DMS 273 (cell line): ENCODE results near the gene CAMTA1.
"Not testable (repeated sequence)": the region's sequence is repeated elsewhere in the genome, so short reads cannot be mapped to it uniquely, and the experiment has no call there.

Experiments
- DNase-seq: peaks from one replicate; lab custom pipeline; 2025; ENCODE audit not compliant: unreplicated experiment; lab: John Stamatoyannopoulos, UW

CAMTA1 gene

DNA sequence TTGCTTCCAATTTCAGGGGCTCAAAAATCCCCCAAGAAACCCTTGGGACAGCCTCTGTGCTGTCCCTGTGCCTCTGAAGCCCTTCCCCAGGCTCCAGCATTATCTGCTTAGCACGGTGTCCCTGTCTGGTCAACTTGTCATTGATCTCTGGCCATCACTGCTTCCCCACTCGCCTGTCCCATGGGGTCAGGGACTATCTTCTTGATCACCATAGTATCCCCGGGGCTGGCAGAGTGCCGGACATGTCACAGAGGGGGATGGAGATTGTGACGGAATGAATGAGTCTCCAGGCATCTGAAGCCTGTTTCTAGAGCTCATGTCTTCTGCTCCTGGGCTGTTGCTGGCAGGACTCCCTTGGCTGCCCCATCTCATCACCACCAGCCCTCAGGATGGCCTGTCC is 886.4 kb downstream of the CAMTA1 start:
- no peak for DNase-seq

GRCh38 chr1:7672864-7673263 is 887.6 kb downstream of the CAMTA1 start:
- no peak for DNase-seq

- no peak for DNase-seq
These were observed 889.7 kb downstream of the CAMTA1 start for GRCh38 chr1:7674972-7675371.

GRCh38 chr1:7675431-7676273 is 890.4 kb downstream of the CAMTA1 start:
- no peak for DNase-seq

DNA sequence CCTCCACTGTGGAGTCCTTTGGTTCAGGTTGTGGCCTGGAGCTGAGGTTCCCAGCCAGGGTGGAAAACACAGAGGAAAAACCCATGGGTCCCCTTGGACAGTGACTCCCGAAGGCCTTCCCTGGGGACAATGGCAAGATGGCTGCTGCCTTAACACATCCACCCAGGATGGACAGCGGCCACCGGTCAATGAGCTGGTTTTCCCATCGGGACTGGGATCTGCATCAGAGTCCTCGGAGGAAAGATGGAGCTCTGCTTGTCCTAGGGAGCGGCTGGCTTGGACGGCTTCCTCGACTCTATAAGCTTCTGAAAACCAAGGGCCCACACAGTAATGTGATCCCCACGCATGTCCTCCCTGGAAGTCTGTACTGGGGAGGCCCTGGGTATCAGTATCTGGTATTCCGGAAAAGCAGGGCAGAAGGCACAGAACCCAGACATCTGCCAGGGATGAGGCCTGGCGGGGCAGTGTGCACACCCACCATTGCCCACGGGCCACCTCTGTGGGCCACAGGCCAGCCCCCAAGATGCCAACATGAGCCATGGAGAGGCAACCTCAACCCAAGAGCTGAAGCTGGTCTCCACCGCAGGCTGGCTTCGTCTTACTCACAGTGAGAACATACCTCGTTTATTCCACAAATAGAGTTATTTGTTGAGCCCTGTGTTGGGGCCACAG is 891.2 kb downstream of the CAMTA1 start:
- DNase-seq: no peak

DNA sequence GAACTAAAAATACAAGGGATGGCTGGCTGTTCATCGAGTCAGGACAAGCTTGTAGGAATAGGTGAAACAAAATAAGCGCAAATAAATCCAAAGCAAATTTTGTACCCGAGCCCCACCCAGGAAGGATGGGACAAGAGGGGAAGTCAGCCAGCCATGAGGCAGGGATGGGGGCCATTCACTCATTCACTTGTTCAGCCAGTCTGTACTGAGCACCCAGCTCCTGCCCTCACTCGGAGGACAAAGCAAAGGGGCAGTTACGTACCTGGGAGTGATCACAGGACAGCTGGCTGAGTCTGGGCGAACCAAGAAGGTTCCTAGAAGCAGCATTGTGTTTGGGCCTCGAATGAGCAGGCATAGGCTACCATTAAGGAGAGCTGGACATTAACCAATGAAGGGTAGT is 891.9 kb downstream of the CAMTA1 start:
- DNase-seq: no peak

- no peak for DNase-seq
These were observed 892.6 kb downstream of the CAMTA1 start for GRCh38 chr1:7677815-7678214.

- no peak for DNase-seq
These were observed 893.4 kb downstream of the CAMTA1 start for GRCh38 chr1:7678491-7679158.

DNA sequence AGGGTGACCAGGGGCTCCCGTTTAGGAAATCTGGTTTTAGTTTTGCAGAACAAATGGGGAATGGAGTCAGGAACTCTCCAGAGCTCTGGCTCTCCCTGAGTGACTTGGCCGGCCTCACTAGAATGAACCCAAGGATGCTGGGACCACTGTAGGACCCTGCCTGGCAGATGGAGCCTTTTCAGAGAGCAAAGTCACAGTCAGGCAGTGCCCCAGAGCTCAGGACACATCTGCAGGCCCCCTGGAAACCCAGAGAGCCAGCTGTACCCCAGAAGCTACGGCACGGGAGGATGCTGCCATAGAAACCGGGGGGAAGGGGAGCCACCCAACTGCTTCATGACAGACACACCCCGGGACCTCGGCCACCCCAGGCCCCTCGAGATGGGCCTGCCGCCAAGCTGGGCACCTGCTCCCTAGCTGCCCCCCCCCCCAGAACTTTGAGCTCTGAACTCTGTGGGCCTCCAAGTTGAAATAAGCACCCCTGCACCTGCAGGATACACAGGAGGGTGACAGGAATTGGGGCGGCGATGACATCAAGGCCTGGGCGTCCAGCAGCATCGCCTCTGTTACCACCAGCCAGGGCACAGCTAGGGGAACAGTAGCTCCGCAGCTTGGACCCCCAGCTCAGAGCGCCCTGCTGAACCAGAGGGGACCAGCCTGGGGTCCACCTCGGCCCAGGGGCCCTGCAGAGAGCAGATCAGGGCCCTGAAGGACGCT is 894.1 kb downstream of the CAMTA1 start:
- no peak for DNase-seq

- no peak for DNase-seq
These were observed 894.6 kb downstream of the CAMTA1 start for GRCh38 chr1:7679873-7680206.

- DNase-seq: peak; percentile 68
These were observed 895.1 kb downstream of the CAMTA1 start for GRCh38 chr1:7680207-7680954.

DNA sequence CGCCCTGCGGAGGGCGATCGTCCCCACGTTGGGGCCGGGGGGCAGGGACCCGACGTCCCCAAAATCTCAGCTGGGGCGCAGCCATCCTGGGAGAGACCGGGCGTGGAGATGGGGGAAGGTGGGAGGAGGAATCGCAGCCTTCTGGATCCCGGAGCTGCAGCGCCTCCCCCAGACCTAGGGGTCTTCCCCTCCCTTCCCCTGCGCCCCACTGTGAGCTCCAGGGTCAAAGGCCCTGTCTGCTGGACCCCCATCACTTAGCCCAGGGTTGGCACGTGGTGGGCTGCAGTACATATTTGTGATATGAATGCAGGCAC is 895.7 kb downstream of the CAMTA1 start:
- DNase-seq: no peak

DNA sequence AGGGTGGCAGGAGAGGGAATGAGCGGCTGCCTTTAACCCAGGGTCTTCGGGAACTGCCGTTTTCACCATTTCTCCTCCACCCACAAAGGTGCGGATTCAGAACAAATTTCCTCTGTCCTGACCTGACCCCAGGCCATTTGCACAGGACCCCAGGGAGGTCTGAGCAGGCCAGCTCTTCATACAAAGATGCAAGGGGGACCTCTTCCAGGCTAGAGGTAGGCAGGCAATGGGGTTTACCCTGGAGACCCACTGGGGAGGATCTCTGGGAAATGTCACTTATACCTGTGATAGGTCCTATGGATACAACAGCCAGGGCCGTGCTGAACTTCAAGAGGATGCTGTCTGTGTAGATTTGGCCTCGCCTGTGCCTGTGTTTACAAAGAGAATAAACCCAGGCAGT is 896.1 kb downstream of the CAMTA1 start:
- no peak for DNase-seq

- DNase-seq: peak; percentile 34
These were observed 898.3 kb downstream of the CAMTA1 start for GRCh38 chr1:7683521-7683920.

DNA sequence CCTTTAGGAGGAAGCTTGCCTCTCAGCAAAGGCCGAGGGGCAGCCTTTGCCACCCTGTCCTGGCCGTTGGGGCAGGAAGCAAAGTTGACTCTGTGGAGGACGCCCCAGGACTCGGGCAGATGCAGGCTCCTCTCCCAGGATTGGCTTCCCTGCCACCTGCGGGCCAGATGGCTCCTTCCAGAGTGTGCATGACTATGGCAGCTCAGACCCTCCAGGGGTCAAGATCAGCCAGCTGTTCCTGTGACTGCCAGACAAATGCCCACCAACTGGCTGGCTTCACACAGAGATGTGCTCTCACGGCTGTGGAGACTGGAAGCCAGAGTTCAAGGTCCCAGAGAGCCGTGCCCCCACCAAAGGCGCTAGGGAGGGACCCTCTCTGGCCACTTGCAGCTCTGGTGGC is 898.9 kb downstream of the CAMTA1 start:
- peak; percentile 92 for DNase-seq

GRCh38 chr1:7684861-7685635 is 899.8 kb downstream of the CAMTA1 start:
- no peak for DNase-seq

- DNase-seq: no peak
These were observed 901.1 kb downstream of the CAMTA1 start for GRCh38 chr1:7686301-7686850.

DNA sequence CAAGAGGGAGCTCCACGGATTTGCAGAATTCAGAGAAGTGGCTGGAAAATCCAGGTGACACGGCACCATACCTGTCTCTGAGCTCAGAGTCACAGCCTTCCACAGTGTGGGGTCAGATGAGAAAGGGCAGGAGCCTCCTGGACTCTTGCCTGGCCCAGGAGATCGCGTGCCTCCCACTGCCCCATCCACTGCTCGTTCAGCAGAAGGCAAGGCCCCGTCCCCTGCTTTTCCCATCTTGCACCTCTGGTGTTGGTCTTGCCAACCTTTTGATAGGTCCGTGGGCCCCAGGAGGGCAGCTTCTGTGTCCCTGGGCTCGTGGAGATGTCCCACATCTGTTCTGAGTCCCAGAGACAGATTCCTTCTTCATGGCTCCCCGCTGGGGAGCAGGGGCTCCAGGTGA is 902.2 kb downstream of the CAMTA1 start:
- DNase-seq: no peak

DNA sequence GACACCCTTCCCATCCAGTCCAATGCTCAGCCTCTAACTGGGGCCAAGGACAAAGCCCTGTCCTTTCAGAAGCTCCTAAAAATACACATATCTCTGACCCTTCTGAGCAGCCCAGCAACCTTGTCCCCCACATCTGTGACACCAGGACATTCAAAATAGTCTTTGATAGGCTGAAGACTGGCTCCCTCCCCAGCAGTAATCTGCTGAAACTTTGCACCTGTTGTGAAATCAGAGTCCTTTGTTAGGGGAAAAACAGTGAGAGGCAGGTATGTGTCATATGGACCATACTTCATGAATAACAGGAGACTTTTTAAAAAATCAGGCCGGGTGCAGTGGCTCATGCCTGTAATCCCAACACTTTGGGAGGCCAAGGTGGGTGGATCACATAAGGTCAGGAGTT is 903.4 kb downstream of the CAMTA1 start:
- DNase-seq: no peak

- not testable (repeated sequence) for DNase-seq
These were observed 904.1 kb downstream of the CAMTA1 start for GRCh38 chr1:7689307-7689706.
